ELR (cell line): ENCODE data around the gene MAP4K2.

Experiments
- DNase-seq: peaks from one replicate; pipeline ENCODE4 v3.0.0-alpha.2; 2015; ENCODE audit warnings: low read depth

The MAP4K2 gene

DNA sequence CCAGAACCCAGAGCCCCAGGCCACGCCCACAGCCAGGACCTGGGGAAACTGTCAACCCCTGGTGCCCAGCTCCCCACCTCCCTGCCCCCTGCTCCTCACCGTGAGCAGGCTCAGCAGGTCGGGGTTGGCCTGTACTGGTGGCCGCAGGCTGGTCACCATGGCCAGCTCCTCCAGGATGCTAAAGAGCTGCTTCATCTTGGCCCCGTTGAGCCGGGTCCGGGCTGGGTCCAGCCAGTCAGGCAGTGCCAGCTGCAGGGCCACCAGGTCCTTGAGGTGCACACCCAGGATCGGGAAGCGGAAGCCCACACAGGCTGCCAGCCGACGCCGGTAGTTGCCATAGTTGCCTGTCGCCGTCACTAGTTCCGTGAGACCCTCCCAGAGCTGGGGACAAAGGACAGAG is 66.4 kb downstream of the MAP4K2 start:
- DNase-seq, result no peak

DNA sequence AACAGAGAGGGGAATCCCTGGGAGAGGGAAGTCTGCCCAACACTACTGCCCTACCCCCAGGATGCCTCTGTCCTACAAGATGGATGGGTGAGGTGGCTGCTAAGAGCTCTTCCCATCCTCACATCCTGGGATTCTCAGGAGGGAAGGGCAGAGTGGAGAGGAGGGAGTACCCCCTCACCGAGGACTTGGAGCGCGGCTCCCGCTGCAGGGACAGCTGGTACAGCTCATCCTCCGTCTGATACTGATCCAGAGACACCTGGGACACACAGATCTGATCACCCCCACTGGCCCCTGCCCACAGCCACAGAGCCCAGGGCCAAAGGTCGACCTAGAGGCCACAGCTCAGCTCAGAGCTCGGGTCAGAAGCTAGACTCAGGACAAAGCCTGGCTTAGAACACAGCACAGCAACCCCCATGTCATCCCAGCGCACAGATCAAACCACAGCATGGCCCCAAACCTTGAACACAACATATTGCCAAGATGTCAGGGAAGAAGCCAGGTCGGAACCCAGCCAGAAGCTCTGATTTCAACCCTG is 67.2 kb downstream of the MAP4K2 start:
- no peak for DNase-seq
